22Rv1 (cell line): Measurements from ENCODE around the gene PLCB1.

Source experiments
- ZFX ChIP-seq: fragments of 450-650 bp; IDR thresholded peaks from 2 replicates; pipeline ENCODE4 v1.6.1; 2017; ENCODE audit warnings: antibody characterized with exemption, borderline replicate concordance
- TF ChIP-seq, protein P1 (sequence below): fragments of 450-650 bp; IDR thresholded peaks from 2 replicates; pipeline ENCODE4 v1.5.1; 2017; ENCODE audit warnings: mild to moderate bottlenecking

- TF ChIP-seq, protein P1, sequence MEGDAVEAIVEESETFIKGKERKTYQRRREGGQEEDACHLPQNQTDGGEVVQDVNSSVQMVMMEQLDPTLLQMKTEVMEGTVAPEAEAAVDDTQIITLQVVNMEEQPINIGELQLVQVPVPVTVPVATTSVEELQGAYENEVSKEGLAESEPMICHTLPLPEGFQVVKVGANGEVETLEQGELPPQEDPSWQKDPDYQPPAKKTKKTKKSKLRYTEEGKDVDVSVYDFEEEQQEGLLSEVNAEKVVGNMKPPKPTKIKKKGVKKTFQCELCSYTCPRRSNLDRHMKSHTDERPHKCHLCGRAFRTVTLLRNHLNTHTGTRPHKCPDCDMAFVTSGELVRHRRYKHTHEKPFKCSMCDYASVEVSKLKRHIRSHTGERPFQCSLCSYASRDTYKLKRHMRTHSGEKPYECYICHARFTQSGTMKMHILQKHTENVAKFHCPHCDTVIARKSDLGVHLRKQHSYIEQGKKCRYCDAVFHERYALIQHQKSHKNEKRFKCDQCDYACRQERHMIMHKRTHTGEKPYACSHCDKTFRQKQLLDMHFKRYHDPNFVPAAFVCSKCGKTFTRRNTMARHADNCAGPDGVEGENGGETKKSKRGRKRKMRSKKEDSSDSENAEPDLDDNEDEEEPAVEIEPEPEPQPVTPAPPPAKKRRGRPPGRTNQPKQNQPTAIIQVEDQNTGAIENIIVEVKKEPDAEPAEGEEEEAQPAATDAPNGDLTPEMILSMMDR, result no peak
- no peak for TF ChIP-seq ZFX
Observed at GRCh38 chr20:8918145-8918544, 786.1 kb downstream of the PLCB1 start.
